Measurements from ENCODE around the gene RAD18. TPM values are rescaled to one million over a fixed set of nuclear protein-coding genes. Genes with fewer than 3 reads are reported as not detected.

Gene RAD18
- total RNA-seq, 1 donor from 2014 or later, result 6.0 TPM

DNA sequence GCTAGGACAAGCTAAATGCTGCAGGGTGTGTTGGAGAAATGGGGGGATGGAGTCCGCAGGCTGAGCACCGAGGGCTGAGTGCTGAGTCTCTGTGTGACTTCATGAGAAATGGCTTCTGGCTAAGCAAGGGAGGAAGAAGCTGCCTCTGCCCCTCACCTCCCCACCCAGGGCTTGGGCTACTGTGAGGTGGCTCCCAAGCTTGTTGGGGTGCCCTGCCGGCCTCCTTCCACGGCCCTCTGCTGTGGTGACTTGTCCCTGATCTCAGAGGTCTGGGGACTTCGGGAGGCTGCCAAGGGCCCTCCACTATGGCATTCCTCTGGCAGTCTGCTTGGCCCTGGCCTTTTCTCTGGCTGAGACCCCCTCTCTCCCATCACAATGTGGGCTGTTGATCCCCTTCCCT is 30.1 kb upstream of the RAD18 start:
- H3K27ac ChIP-seq (ENCODE audit: low read depth, low read length), result no peak overlapping the region
- Mint-ChIP-seq H3K36me3 (ENCODE audit: low read depth, unreplicated experiment) (peaks cover 2% of the 10 kb centered on the region), H3K27ac (ENCODE audit: unreplicated experiment) (no peak overlapping the region), H3K4me3 (ENCODE audit: unreplicated experiment) (no peak overlapping the region), H3K9me3 (ENCODE audit: unreplicated experiment) (no peaks in the 10 kb centered on the region), H3K27me3 (ENCODE audit: low read depth, unreplicated experiment) (peaks cover 3% of the 10 kb centered on the region), H3K4me1 (ENCODE audit: low read depth, unreplicated experiment) (peaks cover 11% of the 10 kb centered on the region)
- H3K79me2 ChIP-seq (ENCODE audit: insufficient read depth, low read length), result no peaks in the 10 kb centered on the region
- no peaks in the 10 kb centered on the region for H3K27me3 ChIP-seq (ENCODE audit: insufficient read depth, low read length)
- no peak overlapping the region for H2AFZ ChIP-seq (ENCODE audit: low read depth, low read length)
- no peaks in the 10 kb centered on the region for H3K4me1 ChIP-seq (ENCODE audit: insufficient read depth, low read length)
- no peaks in the 10 kb centered on the region for H4K20me1 ChIP-seq (ENCODE audit: insufficient read depth, low read length)
- no peaks in the 10 kb centered on the region for H3K36me3 ChIP-seq (ENCODE audit: insufficient read depth, low read length)
- no peak for TF ChIP-seq EZH2 (IDR thresholded peaks at IDR 0.05; ENCODE audit: insufficient read depth, low read length)
- no peak for TF ChIP-seq CTCF (IDR thresholded peaks at IDR 0.05; ENCODE audit: insufficient read depth, low read depth, low read length)
- no peak overlapping the region for H3K9ac ChIP-seq (ENCODE audit: low read length)
- no peak overlapping the region for H3K4me2 ChIP-seq (ENCODE audit: low read length)
- FAIRE-seq (no peak), DNase-seq (ENCODE audit: low read depth) (no peak)
- no peak overlapping the region for H3K4me3 ChIP-seq (ENCODE audit: insufficient read depth, low read depth, low read length)
- H3K9me3 ChIP-seq (ENCODE audit: insufficient read depth, low read depth, low read length), result no peaks in the 10 kb centered on the region

DNA sequence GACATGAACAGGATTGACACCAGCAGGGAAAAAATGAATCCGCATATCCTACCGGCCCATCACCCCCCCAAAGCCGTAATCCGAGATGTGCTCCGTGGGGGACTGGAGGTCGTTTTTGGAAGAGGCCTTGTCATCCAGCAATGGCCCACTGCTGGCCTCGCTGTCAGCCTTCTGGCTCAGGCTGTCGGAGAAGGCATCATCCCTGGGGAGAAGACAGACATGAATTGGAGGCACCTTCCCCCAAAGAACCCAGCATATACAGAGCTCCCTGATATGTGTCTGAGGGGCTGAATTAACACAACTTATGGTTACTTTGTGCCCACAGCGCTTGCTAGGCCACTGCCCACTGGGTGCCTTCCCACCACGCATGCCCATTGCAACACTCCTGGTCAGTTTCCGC is 29.6 kb upstream of the RAD18 start:
- Mint-ChIP-seq H3K36me3 (ENCODE audit: low read depth, unreplicated experiment) (peaks cover 2% of the 10 kb centered on the region), H3K27me3 (ENCODE audit: low read depth, unreplicated experiment) (peaks cover 3% of the 10 kb centered on the region), H3K9me3 (ENCODE audit: unreplicated experiment) (no peaks in the 10 kb centered on the region), H3K4me3 (ENCODE audit: unreplicated experiment) (no peak overlapping the region), H3K4me1 (ENCODE audit: low read depth, unreplicated experiment) (peaks cover 15% of the 10 kb centered on the region), H3K27ac (ENCODE audit: unreplicated experiment) (no peak overlapping the region)
- Histone ChIP-seq H2AFZ (ENCODE audit: low read depth, low read length) (no peak overlapping the region), H3K36me3 (ENCODE audit: insufficient read depth, low read length) (no peaks in the 10 kb centered on the region), H3K27me3 (ENCODE audit: insufficient read depth, low read length) (no peaks in the 10 kb centered on the region), H3K9me3 (ENCODE audit: insufficient read depth, low read depth, low read length) (no peaks in the 10 kb centered on the region), H3K27ac (ENCODE audit: low read depth, low read length) (no peak overlapping the region), H3K79me2 (ENCODE audit: insufficient read depth, low read length) (no peaks in the 10 kb centered on the region), H4K20me1 (ENCODE audit: insufficient read depth, low read length) (no peaks in the 10 kb centered on the region), H3K9ac (ENCODE audit: low read length) (no peak overlapping the region), H3K4me1 (ENCODE audit: insufficient read depth, low read length) (no peaks in the 10 kb centered on the region), H3K4me3 (ENCODE audit: insufficient read depth, low read depth, low read length) (no peak overlapping the region), H3K4me2 (ENCODE audit: low read length) (no peak overlapping the region)
- FAIRE-seq, result no peak
- TF ChIP-seq EZH2 (IDR thresholded peaks at IDR 0.05; ENCODE audit: insufficient read depth, low read length) (no peak), CTCF (IDR thresholded peaks at IDR 0.05; ENCODE audit: insufficient read depth, low read depth, low read length) (no peak)
- DNase-seq (ENCODE audit: low read depth), result no peak

DNA sequence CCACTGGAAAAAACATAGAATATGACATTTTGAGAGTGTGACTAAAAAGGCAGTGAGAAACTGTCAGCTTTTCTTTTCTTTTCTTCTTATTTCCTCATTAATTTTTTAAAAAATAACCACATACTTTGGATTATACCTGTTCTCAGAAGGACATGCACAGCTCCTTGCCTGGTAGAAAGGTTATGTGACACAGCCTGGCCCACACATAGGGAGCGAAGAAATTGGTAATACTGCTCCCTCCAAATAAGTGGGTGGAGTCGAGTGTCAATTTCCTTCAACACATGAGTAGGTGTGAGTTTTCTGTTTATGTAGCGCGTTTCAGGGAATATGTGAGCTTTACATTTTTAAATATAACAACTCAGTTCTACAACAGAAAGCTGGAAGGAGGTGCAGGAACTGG is 28.9 kb upstream of the RAD18 start:
- Histone ChIP-seq H4K20me1 (ENCODE audit: insufficient read depth, low read length) (no peaks in the 10 kb centered on the region), H3K4me1 (ENCODE audit: insufficient read depth, low read length) (no peaks in the 10 kb centered on the region), H2AFZ (ENCODE audit: low read depth, low read length) (no peak overlapping the region), H3K4me3 (ENCODE audit: insufficient read depth, low read depth, low read length) (no peak overlapping the region), H3K4me2 (ENCODE audit: low read length) (no peak overlapping the region), H3K9me3 (ENCODE audit: insufficient read depth, low read depth, low read length) (no peaks in the 10 kb centered on the region), H3K27me3 (ENCODE audit: insufficient read depth, low read length) (no peaks in the 10 kb centered on the region), H3K79me2 (ENCODE audit: insufficient read depth, low read length) (no peaks in the 10 kb centered on the region), H3K9ac (ENCODE audit: low read length) (no peak overlapping the region), H3K36me3 (ENCODE audit: insufficient read depth, low read length) (no peaks in the 10 kb centered on the region), H3K27ac (ENCODE audit: low read depth, low read length) (no peak overlapping the region)
- H3K4me1 Mint-ChIP-seq (ENCODE audit: low read depth, unreplicated experiment), result peaks cover 15% of the 10 kb centered on the region
- DNase-seq (ENCODE audit: low read depth) (no peak), FAIRE-seq (no peak)
- no peak overlapping the region for H3K4me3 Mint-ChIP-seq (ENCODE audit: unreplicated experiment)
- H3K27ac Mint-ChIP-seq (ENCODE audit: unreplicated experiment), result no peak overlapping the region
- H3K27me3 Mint-ChIP-seq (ENCODE audit: low read depth, unreplicated experiment), result peaks cover 3% of the 10 kb centered on the region
- H3K9me3 Mint-ChIP-seq (ENCODE audit: unreplicated experiment), result no peaks in the 10 kb centered on the region
- peaks cover 2% of the 10 kb centered on the region for H3K36me3 Mint-ChIP-seq (ENCODE audit: low read depth, unreplicated experiment)
- TF ChIP-seq EZH2 (IDR thresholded peaks at IDR 0.05; ENCODE audit: insufficient read depth, low read length), result no peak
- no peak for TF ChIP-seq CTCF (IDR thresholded peaks at IDR 0.05; ENCODE audit: insufficient read depth, low read depth, low read length)

All from astrocyte (in vitro differentiated cells and primary cell).